NK-92 (cell line): Measurements from ENCODE around the gene ZDHHC12.

Experiments
- DNase-seq: peaks from one replicate; lab custom pipeline; 2025; ENCODE audit not compliant: unreplicated experiment; lab: John Stamatoyannopoulos, UW

The ZDHHC12 gene

DNA sequence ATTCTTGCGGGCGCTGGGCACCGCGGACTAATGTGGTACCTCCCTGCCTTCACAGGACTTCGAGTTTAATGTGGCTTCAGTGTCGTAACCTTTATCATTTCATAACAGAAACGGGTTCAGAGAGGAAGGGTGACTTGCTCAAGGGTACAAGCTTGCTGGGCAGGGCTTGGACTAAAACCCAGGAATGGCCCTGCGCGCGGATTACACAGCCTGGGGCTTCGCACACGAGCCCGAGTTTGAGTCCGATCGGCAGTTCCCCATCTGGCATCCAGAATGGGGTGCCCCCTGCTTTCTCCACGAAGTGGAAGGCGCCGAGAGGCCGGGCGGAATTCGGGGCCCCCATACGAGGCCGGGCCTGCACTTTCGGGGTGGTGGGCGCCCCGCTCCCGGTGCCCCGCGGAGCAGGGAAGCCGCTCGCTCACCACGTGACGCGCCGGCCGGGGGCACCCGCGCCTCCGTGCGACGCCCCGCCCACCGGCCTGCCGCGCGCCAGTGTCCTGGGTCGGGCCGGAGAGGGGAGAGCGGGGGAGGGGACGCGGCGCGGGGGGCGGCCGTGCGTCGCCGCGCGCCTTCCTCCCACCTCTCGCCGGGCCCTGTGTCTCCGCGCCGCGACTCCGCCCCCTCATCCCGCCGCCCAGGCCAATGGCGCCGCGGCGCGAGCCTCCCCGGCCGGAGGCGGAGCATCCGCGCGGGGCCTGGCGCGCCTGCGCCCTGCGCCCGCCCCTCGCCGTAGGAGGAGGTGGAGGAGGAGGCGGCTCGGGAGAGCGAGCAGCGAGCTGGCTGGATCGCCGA is 35.2 kb downstream of the ZDHHC12 start, which contains the start of gene SET:
TSS of gene SET (plus strand) at position 722 of the 792 bp plus-strand sequence. CDS start 361 bp downstream, outside the sequence.
- DNase-seq = no peak

- no peak for DNase-seq
Measured at GRCh38 chr9:128687453-128687852, 36.5 kb downstream of the ZDHHC12 start.

GRCh38 chr9:128685636-128686489 is 38.1 kb downstream of the ZDHHC12 start:
- DNase-seq = no peak

- DNase-seq = no peak
Measured at GRCh38 chr9:128684325-128685199, 39.4 kb downstream of the ZDHHC12 start.

GRCh38 chr9:128684065-128684324 is 39.9 kb downstream of the ZDHHC12 start:
- no peak for DNase-seq

DNA sequence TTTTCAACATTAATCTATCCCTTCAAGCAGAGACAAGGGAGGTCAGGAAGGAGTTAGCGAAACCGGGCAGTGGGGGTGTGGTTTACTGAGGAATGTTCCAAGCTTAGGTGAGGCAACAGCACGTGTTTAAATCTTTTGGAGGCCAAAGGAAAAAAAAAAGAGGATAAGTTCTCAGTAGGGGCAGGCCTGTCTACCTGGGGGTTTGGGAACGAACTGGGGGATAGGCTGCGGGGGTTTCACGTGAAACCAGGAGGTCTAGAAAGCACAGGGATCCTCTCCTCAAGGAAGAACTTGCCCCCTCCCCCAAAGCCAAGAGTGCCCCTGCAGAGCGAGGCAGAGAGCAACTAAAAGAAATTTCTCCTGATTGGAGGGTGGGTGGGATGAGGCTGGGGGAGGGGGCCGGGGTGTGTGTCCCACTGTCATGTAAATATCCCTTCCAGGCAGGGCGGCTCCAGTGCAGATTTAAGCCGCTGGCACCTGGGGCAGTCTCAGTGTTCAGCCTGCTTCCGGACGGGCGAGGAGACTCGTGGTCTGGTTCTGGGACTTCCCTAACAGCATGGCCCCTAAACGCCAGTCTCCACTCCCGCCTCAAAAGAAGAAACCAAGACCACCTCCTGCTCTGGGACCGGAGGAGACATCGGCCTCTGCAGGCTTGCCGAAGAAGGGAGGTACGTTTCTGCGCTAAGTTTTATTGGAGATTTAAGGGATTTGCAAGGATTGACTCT is 40.4 kb downstream of the ZDHHC12 start:
- DNase-seq = no peak

DNA sequence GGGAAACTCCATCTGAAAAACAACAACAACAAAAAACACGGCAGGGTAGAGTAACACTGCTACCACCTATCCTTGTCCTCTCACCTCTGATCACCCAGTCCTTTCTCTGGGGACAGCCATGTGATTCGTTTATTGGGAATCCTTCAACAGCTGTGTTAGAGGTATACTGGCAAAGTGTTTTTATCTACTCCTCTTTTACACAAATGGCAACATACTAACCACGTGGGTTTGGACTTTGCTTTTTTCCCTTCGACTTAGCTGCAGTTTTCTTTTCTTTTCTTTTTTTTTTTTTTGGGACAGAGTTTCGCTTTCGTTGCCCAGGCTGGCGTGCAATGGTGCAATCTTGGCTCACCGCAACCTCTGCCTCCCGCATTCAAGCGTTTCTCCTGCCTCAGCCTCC is 46.1 kb downstream of the ZDHHC12 start:
- DNase-seq = no peak

DNA sequence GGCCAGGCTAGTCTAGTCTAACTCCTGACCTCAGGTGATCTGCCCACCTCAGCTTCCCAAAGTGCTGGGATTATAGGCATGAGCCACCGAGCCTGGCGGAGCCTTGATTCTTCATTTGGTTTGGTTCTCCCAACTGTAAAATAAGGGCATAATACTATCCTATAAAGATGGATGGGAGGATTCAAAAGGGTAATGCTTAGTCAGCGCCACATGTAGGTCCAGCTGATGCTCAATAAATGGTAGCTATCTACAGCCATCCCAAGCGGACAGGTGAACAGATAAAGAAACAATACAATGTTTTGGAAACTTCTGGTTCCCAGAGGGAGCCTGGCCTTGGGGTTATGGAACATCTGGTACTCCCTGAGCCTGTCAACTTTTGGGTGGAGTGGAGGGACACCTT is 48.5 kb downstream of the ZDHHC12 start:
- no peak for DNase-seq
